Adrenal gland (tissue), 12 donors: ENCODE data around the gene ZBTB12. TPM values are rescaled to one million over a fixed set of nuclear protein-coding genes. Genes with fewer than 3 reads are reported as not detected.
"Not testable (repeated sequence)": the region's sequence is repeated elsewhere in the genome, so short reads cannot be mapped to it uniquely, and the experiment has no call there.

Experiments used
- DNase-seq, 7 donors: peaks; one replicate each; pipeline ENCODE4 v3.0.0-alpha.2; 2019 to 2020
- H3K27ac ChIP-seq, 5 donors: fragments of 200-600 bp; sonication (generic) in 4 of 5; 1 replicate in 3 of 5; 2 replicates in 2 of 5; pipeline versions ENCODE4 v1.5.1 to v1.8.0; 2016 to 2020; ENCODE audit warnings: mild to moderate bottlenecking in 1 of 5
- H3K27me3 ChIP-seq: fragments of 200-600 bp; 2 replicates; pipeline ENCODE4 v1.8.0; 2021
- H3K36me3 ChIP-seq, 2 donors: fragments of 200-600 bp; replicated peaks in 1 of 2; 1 replicate in 1 of 2; 2 replicates in 1 of 2; pipeline versions ENCODE4 v1.5.1 to v1.8.0; 2018 to 2022
- H3K4me1 ChIP-seq, 2 donors: fragments of 200-600 bp; replicated peaks in 1 of 2; 1 replicate in 1 of 2; 2 replicates in 1 of 2; pipeline versions ENCODE4 v1.5.1 to v1.8.0; 2018 to 2021
- H3K4me3 ChIP-seq, 4 donors: fragments of 200-600 bp; sonication (generic) in 3 of 4; one replicate each; pipeline ENCODE4 v1.5.1; 2016 to 2018
- H3K9me3 ChIP-seq, 3 donors: fragments of 200-600 bp; sonication (generic) in 1 of 3; replicated peaks in 1 of 3; 1 replicate in 2 of 3; 2 replicates in 1 of 3; pipeline versions ENCODE4 v1.5.1 to v1.8.0; 2016 to 2021
- CTCF ChIP-seq, 6 experiments: fragments of 450-650 bp in 4 of 6; fragments of 200-600 bp in 2 of 6; sonication (generic) in 1 of 6; IDR thresholded peaks; 1 replicate in 5 of 6; 2 replicates in 1 of 6; pipeline versions ENCODE4 v1.5.1 to v1.8.0; 2016 to 2021; ENCODE audit warnings: antibody characterized with exemption in 6 of 6, mild to moderate bottlenecking in 2 of 6, moderate library complexity in 1 of 6
- POLR2A ChIP-seq, 2 donors: fragments of 450-650 bp; IDR thresholded peaks; one replicate each; pipeline ENCODE4 v1.6.1; 2017; ENCODE audit warnings: antibody characterized with exemption in 2 of 2, mild to moderate bottlenecking in 2 of 2, moderate library complexity in 1 of 2
- WGBS, 4 donors: extraction: QIAGEN DNeasy Blood & Tissue Kit in 2 of 4; methylation state at CpG; one replicate each; pipeline versions ENCODE4 v1.1.5 to v1.1.7; 2013 to 2017; 5-methylcytosine and 5-hydroxymethylcytosine counted together
- intact Hi-C, 2 donors: fragments of 100-400 bp; cut with DNase I; formaldehyde crosslinking; loops; one replicate each; pipeline versions ENCODE4 v1.14.1 to v1.15.0; 2022 to 2023
- polyA plus RNA-seq, 3 donors: library from polyadenylated mRNA; stranded (reverse); fragments of 200-250 nt in 2 of 3; fragments of 350-450 nt in 1 of 3; fragmentation: Illumina TruSeq in 1 of 3; extraction: RNeasy Lipid Tissue Mini Kit (QIAGEN cat#74804) in 1 of 3; gene quantifications; one replicate each; pipeline ENCODE4 v1.2.3, GENCODE V29; 2013 to 2014
- total RNA-seq, 9 donors: library from RNA; depleted of rRNA in 4 of 9; stranded (reverse); fragments of >200 nt in 4 of 9; fragments of 120-200 nt in 1 of 9; fragmentation: NEBNext Ultra II Directional in 1 of 9; extraction: Animal tissue kit (Norgen Biotek cat#: 25700) in 1 of 9; gene quantifications; one replicate each; pipeline versions ENCODE4 v1.1.0 to v1.2.4, GENCODE V29; 2013 to 2023
- donor health status: healthy with polysubstance abuse.
- donor health status: Bipolar disorder and iron deficiency.
- donor health status: DM: yes; HTN: yes; CAD: no.
- donor health status: DM: no; HTN: no; CAD: no.
- donor health status: DM: no; HTN: no; CAD: no.
- donor health status: DM: yes; HTN: yes; CAD: no.

Gene ZBTB12
- total and polyA plus RNA-seq, 12 donors, result 0.69 to 14.5 (median 3.0) TPM

DNA sequence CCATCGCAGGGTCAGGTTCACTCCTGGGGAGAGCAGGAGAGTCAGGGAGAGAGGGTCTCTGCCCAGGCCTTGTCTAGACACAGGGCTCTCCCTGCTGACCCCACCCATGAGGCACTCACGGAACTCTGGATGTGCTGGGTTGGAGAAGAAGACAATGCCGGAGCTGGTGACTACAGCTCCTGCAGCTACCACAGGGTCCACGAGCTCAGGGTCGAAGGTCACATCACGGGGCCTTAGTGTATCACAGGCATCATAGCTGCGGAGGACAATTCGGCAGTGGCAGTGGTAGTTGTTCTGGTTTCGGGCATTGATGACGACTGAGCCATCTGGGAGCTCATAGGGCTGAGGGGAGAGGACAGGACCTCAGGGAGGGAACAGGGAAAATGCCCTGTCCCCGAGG is 42.0 kb downstream of the ZBTB12 start:
- Histone ChIP-seq H3K27ac (no peak overlapping the region), H3K4me1 (peaks cover 3 to 21% of the 10 kb centered on the region in 2 donors), H3K9me3 (no peaks in the 10 kb centered on the region), H3K27me3 (no peaks in the 10 kb centered on the region), H3K36me3 (peaks cover 0 to 43% of the 10 kb centered on the region in 2 donors), H3K4me3 (no peak overlapping the region)
- 87 to 92% (median 90%) methylated on average over 10 to 11 of the region's 11 CpGs for whole genome bisulfite sequencing, 4 donors
- no peak for TF ChIP-seq POLR2A (IDR thresholded peaks at IDR 0.05)
- no peak for TF ChIP-seq CTCF (IDR thresholded peaks at IDR 0.05)
- no peak for DNase-seq
- intact Hi-C loops, result no loop called here

GRCh38 chr6:31858707-31859106 is 43.2 kb downstream of the ZBTB12 start:
- peaks cover 0 to 43% of the 10 kb centered on the region in 2 donors for H3K36me3 ChIP-seq
- H3K9me3 ChIP-seq, result no peaks in the 10 kb centered on the region
- no peak overlapping the region for H3K27ac ChIP-seq
- no peak for TF ChIP-seq POLR2A (IDR thresholded peaks at IDR 0.05)
- TF ChIP-seq CTCF (IDR thresholded peaks at IDR 0.05), result no peak
- intact Hi-C loops, result no loop called here
- H3K4me3 ChIP-seq, result no peak overlapping the region
- 94 to 97% (median 95%) methylated on average over 8 of the region's 8 CpGs for WGBS, 4 donors
- DNase-seq, result no peak
- H3K4me1 ChIP-seq, result peaks cover 3 to 15% of the 10 kb centered on the region in 2 donors
- no peaks in the 10 kb centered on the region for H3K27me3 ChIP-seq

DNA sequence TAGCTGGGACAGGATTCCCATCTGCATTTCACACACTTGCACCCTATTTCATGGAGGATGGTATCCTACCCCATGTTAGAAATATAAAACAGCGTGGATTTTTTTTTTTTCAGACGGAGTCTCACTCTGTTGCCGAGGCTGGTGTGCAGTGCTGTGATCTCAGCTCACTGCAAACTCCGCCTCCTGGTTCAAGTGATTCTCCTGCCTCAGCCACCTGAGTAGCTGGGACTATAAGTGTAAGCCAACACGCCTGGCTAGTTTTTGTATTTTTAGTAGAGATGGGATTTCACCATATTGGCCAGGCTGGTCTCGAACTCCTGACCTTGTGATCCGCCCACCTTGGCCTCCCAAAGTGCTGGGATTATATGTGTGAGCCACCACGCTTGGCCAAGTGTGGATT is 44.1 kb downstream of the ZBTB12 start:
- H3K4me3 ChIP-seq, intact Hi-C loops, H3K9me3 ChIP-seq, H3K27me3 ChIP-seq, H3K4me1 ChIP-seq, H3K27ac ChIP-seq, DNase-seq: not testable (repeated sequence)
- peaks cover 0 to 43% of the 10 kb centered on the region in 2 donors for H3K36me3 ChIP-seq
- 82 to 93% (median 88%) methylated on average over 5 to 8 of the region's 8 CpGs for WGBS, 4 donors

DNA sequence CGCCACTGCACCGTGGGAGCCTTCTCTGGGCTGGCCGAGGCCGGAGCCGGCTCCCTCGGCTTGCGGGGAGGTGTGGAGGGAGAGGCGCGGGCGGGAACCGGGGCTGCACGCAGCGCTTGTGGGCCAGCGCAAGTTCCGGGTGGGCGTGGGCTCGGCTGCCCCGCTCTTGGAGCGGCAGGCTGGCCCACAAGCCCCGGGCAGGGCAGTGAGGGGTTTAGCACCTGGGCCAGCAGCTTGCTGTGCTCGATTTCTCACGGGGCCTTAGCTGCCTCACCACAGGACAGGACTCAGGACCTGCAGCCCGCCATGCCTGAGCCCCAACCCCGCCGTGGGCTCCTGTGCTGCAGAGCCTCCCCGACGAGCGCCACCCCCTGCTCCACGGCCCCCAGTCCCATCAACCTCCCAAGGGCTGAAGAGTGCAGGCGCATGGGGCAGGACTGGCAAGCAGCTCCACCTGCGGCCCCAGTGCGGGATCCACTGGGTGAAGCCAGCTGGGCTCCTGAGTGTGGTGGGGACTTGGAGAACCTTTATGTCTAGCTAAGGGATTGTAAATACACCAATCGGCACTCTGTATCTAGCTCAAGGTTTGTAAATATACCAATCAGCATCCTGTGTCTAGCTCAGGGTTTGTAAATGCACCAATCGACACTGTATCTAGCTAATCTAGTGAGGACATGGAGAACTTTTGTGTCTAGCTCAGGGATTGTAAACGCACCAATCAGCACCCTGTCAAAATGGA is 49.7 kb downstream of the ZBTB12 start:
- H3K9me3 ChIP-seq, H3K36me3 ChIP-seq, H3K27me3 ChIP-seq, H3K4me1 ChIP-seq, H3K27ac ChIP-seq, DNase-seq, intact Hi-C loops, H3K4me3 ChIP-seq: not testable (repeated sequence)
- WGBS, 4 donors, result 77 to 93% (median 88%) methylated on average over 8 to 35 of the region's 35 CpGs

DNA sequence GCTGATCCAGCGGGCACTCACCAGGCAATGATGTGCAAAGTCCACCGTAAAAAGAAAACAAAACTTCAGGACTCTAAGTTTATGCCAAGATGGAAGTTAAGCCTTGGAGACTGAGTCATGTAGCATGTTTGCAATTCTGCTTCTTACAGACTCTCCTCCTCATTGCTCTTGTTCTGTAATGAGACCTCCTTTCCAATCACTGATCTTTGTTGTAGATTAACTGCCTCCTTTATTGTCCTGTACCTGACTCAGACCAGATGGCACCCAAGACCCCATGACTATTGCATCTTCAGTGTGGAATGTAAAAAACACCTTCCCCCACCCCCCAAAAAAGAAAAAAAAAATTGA is 50.4 kb downstream of the ZBTB12 start:
- intact Hi-C loops, result no loop called here
- no peak for DNase-seq
- no peaks in the 10 kb centered on the region for H3K36me3 ChIP-seq
- TF ChIP-seq CTCF (IDR thresholded peaks at IDR 0.05) (no peak), POLR2A (IDR thresholded peaks at IDR 0.05) (no peak)
- no peak overlapping the region for H3K27ac ChIP-seq
- H3K4me1 ChIP-seq, result no peaks in the 10 kb centered on the region
- H3K9me3 ChIP-seq, result no peaks in the 10 kb centered on the region
- H3K27me3 ChIP-seq, result no peaks in the 10 kb centered on the region
- 55 to 70% (median 64%) methylated on average over 2 of the region's 2 CpGs for WGBS, 4 donors
- H3K4me3 ChIP-seq, result no peak overlapping the region
